ENCODE measurements around the gene HMSD. TPM values are rescaled to one million over a fixed set of nuclear protein-coding genes. Genes with fewer than 3 reads are reported as not detected.

The HMSD gene
- total RNA-seq, 1 donor = not detected

GRCh38 chr18:63986885-63987284 lies 37.8 kb downstream of the HMSD start:
- DNase-seq (ENCODE audit: low read depth in 2 of 3, low spot score in 2 of 3) = no peak

- DNase-seq (ENCODE audit: low read depth in 2 of 3, low spot score in 2 of 3) = no peak
Observed at GRCh38 chr18:63987743-63988142, 38.6 kb downstream of the HMSD start.

GRCh38 chr18:63992751-63993150 lies 43.6 kb downstream of the HMSD start:
- no peak for DNase-seq (ENCODE audit: low read depth in 2 of 3, low spot score in 2 of 3)

GRCh38 chr18:63994783-63995399 lies 45.8 kb downstream of the HMSD start:
- DNase-seq (ENCODE audit: low read depth in 2 of 3, low spot score in 2 of 3) = peak in 2 of 3 donors; percentile 19 to 60

GRCh38 chr18:63997041-63997440 lies 47.9 kb downstream of the HMSD start:
- no peak for DNase-seq (ENCODE audit: low read depth in 2 of 3, low spot score in 2 of 3)

- DNase-seq (ENCODE audit: low read depth in 2 of 3, low spot score in 2 of 3) = no peak
Observed at GRCh38 chr18:63997606-63998005, 48.5 kb downstream of the HMSD start.

- no peak for DNase-seq (ENCODE audit: low read depth in 2 of 3, low spot score in 2 of 3)
Observed at GRCh38 chr18:63999871-64000270, 50.8 kb downstream of the HMSD start.

- DNase-seq (ENCODE audit: low read depth in 2 of 3, low spot score in 2 of 3) = no peak
Observed at GRCh38 chr18:64002581-64002980, 53.5 kb downstream of the HMSD start.

- DNase-seq (ENCODE audit: low read depth in 2 of 3, low spot score in 2 of 3) = no peak
Observed at GRCh38 chr18:64009305-64009704, 60.2 kb downstream of the HMSD start.

Other genes starting within 250 kb of the HMSD start
- gene SERPINB11, start 246.3 kb upstream of the HMSD start, total RNA-seq = not detected
- not detected for gene SERPINB7, start 173.9 kb upstream of the HMSD start, total RNA-seq
- gene SERPINB2, start 61.6 kb upstream of the HMSD start, total RNA-seq = 0.27 TPM
- 0.27 TPM for gene SERPINB10, start 41.3 kb upstream of the HMSD start, total RNA-seq
- 3.8 TPM for gene SERPINB8, start 20.8 kb downstream of the HMSD start, total RNA-seq
- not detected for gene LINC00305, start 199.8 kb downstream of the HMSD start, total RNA-seq

All from hematopoietic multipotent progenitor cell (in vitro differentiated cells).